HG03097 (cell line): ENCODE data around the gene TULP4.
"Not testable (repeated sequence)": the region's sequence is repeated elsewhere in the genome, so short reads cannot be mapped to it uniquely, and the experiment has no call there.

ENCODE experiments used
- ATAC-seq: cut with Tn5 transposase; IDR thresholded peaks from one replicate; pipeline ENCODE4 v1.9.1; 2021; ENCODE audit not compliant: unreplicated experiment, low FRiP score

Gene TULP4

DNA sequence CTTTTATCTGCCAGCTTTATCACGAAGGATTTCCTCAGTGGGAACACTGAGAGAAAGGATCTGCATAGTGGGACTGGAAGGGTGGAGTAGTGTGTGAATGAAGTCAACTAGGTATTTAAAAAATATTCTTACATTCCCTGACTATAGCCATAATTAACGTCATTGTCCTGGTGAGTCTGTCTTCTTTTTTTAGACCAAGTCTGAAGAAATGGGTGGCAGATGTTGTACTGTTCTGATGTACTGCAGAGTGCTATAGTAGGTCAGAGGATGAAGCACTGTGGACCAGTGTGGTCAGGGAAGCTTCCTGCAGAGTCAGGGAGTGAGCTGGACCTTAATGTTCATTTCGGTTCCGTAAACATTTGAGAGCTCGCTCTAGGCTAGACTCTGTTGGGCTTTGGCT is 11.9 kb downstream of the TULP4 start:
- no peak for ATAC-seq

DNA sequence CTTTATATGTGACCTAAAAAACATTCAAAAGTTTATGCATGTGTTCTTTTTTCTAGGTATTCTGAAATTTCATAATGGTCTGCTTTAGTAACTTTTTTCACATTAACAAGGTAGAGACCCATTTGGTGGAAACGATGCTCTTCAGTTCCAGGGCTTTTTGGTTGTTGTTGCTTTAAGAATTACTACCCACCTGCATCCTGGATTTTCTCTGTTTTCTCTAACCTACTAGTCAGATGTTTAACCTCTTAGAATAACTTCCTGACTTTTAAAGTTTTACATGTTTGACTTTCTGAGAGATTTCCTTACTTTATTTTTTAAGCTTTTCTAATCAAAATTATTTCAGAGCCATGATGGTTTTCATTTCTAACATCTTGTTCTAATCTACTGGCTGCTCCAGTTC is 14.9 kb downstream of the TULP4 start:
- no peak for ATAC-seq

DNA sequence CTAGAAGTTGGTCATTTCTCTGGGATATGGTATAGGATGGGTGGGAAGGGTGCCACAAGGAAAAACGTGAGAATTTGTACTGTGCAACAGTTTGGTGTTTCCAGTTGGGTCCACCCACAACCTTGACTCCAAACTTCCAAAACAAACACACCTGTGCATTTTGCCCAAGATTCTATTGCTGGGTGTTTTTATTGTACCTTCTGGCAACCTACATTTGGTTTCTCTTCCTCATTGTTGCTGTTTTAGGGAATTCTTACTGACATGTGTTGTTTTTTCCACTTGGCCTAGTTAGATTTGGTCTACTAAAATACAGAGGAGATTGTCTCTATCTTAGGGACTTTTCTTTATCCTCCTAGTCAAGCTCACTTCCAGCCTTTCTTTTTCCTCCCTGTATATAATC is 16.7 kb downstream of the TULP4 start:
- ATAC-seq, result no peak

DNA sequence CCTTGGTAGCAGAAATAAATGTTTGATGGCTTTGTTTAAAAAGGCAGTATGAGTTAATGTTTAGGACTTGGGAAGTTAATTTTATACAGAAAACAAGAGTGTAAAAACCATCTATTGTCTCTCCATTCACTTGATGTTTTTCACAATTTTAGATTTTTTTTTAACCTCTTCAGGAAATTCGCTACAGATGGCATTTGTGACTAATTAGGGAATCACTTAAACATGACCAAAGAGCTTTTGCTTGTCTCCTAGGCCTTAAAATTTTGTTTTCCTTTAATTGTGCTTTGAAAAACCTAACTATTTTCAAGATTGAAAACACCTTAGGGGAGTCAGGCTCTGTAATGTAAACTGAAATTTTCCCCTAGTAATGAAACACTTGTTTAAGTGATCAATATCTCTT is 17.3 kb downstream of the TULP4 start:
- no peak for ATAC-seq

DNA sequence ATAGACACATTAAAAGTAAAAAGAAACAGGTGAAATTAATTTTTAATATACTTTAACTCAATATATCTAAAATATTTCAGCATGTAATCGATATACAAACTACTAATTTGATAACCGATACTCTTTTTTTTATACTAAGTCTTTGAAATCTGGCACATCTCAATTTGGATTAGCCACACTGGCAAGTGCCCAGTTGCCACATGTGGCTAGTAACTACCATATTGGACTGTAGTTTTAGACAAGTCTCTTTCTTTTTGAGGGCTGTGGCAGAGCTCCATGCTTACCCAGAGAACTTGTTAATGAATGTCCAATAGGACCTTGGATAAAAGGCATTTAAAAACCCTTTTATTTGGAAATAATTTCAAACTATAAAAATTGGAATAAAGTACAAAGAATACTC is 17.8 kb downstream of the TULP4 start:
- ATAC-seq, result no peak

DNA sequence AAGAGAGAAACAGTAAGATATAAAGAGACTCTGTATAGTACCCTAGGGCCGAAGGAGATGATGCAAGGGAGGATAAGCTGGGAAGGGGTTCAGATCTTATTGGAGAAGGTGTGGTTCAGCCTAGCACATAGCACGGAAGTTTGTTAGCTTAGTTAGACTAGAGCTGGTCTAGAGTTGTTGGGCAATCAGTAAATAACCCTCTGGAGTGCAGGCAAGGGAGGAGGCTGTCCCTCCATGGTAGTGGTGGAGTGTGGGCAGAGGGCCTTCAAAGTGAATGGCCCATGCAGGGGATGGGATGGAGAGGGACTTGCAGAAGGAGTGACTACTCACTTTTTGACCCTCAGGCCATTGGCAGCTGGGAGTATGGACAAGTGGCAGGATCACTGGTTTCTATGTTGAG is 20.0 kb downstream of the TULP4 start:
- ATAC-seq, result no peak

DNA sequence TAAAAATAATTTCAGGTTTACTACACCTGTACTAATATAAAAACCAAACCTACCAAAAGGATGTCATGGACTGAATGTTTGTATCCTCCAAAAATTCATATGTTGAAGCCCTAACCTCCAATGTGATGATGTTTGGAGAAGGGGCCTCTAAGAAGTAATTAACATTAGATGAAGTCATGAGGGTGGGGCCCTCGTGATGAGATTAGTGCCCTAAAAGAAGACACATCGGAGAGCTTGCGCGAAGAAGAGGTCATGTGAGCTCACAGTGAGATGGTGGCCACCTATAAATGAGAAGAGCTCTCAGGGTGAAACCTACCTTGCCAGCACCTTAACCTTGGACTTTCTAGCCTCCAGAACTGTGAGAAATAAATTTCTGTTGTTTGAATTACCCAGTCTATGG is 20.8 kb downstream of the TULP4 start:
- no peak for ATAC-seq

DNA sequence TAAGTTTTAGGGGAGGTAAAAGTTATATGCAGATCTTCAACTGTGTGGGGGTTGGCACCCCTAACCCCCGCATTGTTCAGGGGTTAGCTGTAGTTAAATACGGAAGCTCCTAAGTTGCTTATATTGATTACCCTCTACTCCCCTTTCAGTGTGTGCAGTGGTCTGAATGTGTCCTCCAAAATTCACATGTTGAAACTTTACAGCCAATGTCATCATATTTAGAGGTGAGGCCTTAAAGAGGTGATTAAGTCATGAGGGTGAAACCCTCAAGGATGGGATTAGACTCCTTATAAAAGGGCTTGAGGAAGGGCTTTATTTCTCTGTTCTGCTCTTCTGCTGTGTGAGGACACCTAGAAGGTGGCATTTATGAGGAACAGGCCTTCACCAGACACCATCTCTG is 22.3 kb downstream of the TULP4 start:
- ATAC-seq, result no peak

GRCh38 chr6:158337332-158337731 is 25.1 kb downstream of the TULP4 start:
- ATAC-seq, result no peak

GRCh38 chr6:158338311-158339112 is 26.2 kb downstream of the TULP4 start:
- no peak for ATAC-seq

DNA sequence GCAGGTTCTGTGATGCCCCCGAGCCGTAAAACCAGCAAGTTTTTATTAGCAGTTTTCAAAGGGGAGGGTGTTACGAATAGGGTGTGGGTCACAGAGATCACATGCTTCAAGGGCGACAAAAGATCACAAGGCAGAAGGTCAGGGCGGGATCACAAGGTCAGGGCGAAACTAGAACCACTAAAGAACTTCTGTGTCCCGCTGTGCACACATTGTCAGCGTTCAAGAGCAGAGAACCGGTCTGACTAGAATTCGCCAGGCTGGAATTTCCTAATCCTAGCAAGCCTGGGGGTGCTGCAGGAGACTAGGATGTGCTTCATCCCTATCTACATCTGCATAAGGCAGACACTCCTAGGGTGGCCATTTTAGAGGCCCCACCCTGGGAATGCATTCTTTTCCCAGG is 26.9 kb downstream of the TULP4 start:
- not testable (repeated sequence) for ATAC-seq

DNA sequence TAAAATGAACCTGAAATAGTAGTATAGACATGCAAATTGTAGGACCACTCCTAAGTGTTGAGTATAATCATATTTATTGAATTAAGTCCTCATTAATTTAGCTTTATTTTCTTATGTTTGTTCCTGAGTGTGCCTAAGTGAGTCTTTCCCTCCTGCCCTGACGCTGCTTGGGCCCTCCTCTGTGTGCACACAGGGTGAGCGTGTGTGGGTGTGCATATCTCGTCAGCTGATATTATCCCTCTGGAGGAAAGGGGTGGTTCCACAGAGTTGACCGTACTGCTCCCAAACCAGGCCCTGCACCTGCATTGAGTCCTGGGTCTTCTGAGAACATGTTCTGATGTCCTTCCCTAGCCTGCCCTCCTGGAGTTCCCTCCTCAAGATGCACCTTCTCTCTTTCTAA is 28.0 kb downstream of the TULP4 start:
- ATAC-seq, result no peak

GRCh38 chr6:158344534-158344933 is 32.3 kb downstream of the TULP4 start:
- ATAC-seq, result no peak

DNA sequence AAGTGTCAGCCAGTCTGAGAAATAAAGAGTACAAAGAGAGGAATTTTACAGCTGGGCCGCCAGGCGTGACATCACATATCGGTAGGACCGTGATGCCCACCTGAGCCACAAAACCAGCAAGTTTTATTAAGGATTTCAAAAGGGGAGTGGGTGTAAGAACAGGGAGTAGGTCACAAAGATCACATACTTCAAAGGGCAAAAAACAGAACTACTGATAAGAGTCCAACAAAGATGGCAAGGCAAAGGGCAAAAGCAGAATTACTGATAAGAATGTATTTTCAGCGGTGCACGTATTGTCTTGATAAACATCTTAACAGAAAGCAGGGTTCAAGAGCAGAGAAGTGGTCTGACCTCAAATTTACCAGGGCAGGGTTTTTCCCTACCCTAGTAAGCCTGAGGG is 33.2 kb downstream of the TULP4 start:
- ATAC-seq, result not testable (repeated sequence)

DNA sequence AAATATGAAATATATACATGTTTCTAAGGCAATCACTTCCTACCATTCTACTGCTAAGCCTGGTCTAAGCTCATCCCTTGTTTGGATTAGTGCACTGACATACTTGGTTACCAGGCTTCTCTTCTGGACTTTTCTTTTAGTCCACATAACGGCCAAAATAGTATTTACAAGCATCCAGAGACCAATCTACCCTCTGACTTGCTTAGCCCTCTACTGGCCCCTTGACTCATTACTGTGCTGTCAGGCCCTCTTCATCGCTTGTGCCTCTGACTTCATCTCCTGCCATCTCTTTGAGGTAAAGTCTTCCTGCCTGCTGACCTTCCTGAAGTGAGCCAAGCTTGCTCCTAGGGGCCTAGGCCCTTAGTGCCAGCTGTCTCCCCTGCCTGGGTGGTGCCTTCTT is 35.1 kb downstream of the TULP4 start:
- no peak for ATAC-seq

- not testable (repeated sequence) for ATAC-seq
Measured at GRCh38 chr6:158348737-158349504, 36.7 kb downstream of the TULP4 start.

GRCh38 chr6:158349505-158350275 is 37.4 kb downstream of the TULP4 start:
- not testable (repeated sequence) for ATAC-seq

DNA sequence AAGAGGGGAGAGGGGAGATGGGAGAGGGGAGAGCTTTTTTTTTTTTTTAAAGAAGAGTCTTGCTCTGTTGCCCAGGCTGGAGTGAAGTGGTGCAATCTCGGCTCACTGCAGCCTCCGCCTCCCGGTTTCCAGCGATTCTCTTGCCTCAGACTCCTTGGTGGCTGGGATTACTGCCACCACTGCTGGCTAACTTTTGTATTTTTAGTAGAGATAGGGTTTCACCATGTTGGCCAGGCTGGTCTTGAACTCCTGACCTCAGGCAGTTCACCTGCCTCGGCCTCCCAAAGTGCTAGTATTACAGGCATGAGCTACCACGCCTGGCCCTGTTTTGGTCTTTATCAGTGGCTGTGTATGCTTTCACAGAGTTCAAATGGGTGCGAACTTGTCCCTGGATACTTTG is 38.5 kb downstream of the TULP4 start:
- not testable (repeated sequence) for ATAC-seq

GRCh38 chr6:158353883-158354877 is 41.9 kb downstream of the TULP4 start:
- ATAC-seq, result no peak
